A673 (cell line): ENCODE data around the gene F11. TPM values are rescaled to one million over a fixed set of nuclear protein-coding genes. Genes with fewer than 3 reads are reported as not detected.
"Not testable (repeated sequence)": the region's sequence is repeated elsewhere in the genome, so short reads cannot be mapped to it uniquely, and the experiment has no call there.

Source experiments
- BruUV-seq: library from RNA; stranded (reverse); fragments of 400-500 nt; replicated peaks from 2 replicates; lab custom pipeline; 2021; lab: Mats Ljungman, UMichigan
- CTCF ChIA-PET: fragments of 300-600 bp; sonication (Branson Sonifier 250); formaldehyde crosslinking; loops from one replicate; lab custom pipeline; 2022; ENCODE audit warnings: antibody characterized with exemption; lab: Charles Lee
- POLR2A ChIA-PET: fragments of 300-600 bp; sonication (Branson Sonifier 250); formaldehyde crosslinking; loops from one replicate; lab custom pipeline; 2022; ENCODE audit warnings: antibody characterized with exemption; ENCODE audit not compliant: low non-redundant PET; lab: Charles Lee
- DNase-seq: peaks from one replicate; pipeline ENCODE4 v3.0.0-alpha.2; 2015; ENCODE audit warnings: low spot score
- H3K27ac ChIP-seq: fragments of 200-600 bp; sonication (generic); 2 replicates; pipeline ENCODE4 v1.5.1; 2016; ENCODE audit warnings: mixed run types, low read depth, mild to moderate bottlenecking, mixed read lengths, antibody characterized with exemption, low read length; ENCODE audit not compliant: poor library complexity, severe bottlenecking
- H3K27me3 ChIP-seq: fragments of 200-600 bp; sonication (generic); replicated peaks from 2 replicates; pipeline ENCODE4 v1.6.1; 2017; ENCODE audit warnings: mixed run types, low read depth, mild to moderate bottlenecking, mixed read lengths, antibody characterized with exemption, low read length; ENCODE audit not compliant: insufficient read depth, poor library complexity
- H3K36me3 ChIP-seq: fragments of 200-600 bp; sonication (generic); 2 replicates; pipeline ENCODE4 v1.6.1; 2016; ENCODE audit warnings: mixed run types, mild to moderate bottlenecking, mixed read lengths, antibody characterized with exemption, low read length; ENCODE audit not compliant: insufficient read depth, poor library complexity, severe bottlenecking
- H3K4me1 ChIP-seq: fragments of 200-600 bp; sonication (generic); 2 replicates; pipeline ENCODE4 v1.6.1; 2017; ENCODE audit warnings: mixed run types, mild to moderate bottlenecking, mixed read lengths, antibody characterized with exemption, low read length; ENCODE audit not compliant: insufficient read depth, poor library complexity, severe bottlenecking
- H3K4me3 ChIP-seq: fragments of 200-600 bp; sonication (generic); 2 replicates; pipeline ENCODE4 v1.5.1; 2016; ENCODE audit warnings: low read depth, mixed run types, mild to moderate bottlenecking, mixed read lengths, low read length; ENCODE audit not compliant: poor library complexity, severe bottlenecking
- H3K9me3 ChIP-seq: fragments of 200-600 bp; sonication (generic); 2 replicates; pipeline ENCODE4 v1.6.1; 2016; ENCODE audit warnings: mixed run types, low read depth, mild to moderate bottlenecking, mixed read lengths, antibody characterized with exemption, low read length; ENCODE audit not compliant: poor library complexity, severe bottlenecking
- EZH2 ChIP-seq: fragments of 200-600 bp; sonication (generic); IDR thresholded peaks from 2 replicates; pipeline ENCODE4 v1.6.1; 2017; ENCODE audit warnings: borderline replicate concordance, low read depth, mild to moderate bottlenecking, mixed read lengths, antibody characterized with exemption, low read length; ENCODE audit not compliant: poor library complexity, severe bottlenecking
- intact Hi-C: fragments of 100-400 bp; cut with micrococcal nuclease; formaldehyde crosslinking; loops from one replicate; pipeline ENCODE4 v1.10.0; 2022; ENCODE audit not compliant: unreplicated experiment
- total RNA-seq: library from RNA; stranded (reverse); gene quantifications from 2 replicates; pipeline ENCODE4 v1.2.3, GENCODE V29; 2021
- TF ChIP-seq, protein P1 (sequence below): fragments of 300-800, 200-600 bp; sonication (generic); conservative IDR thresholded peaks from 2 replicates; pipeline ENCODE4 v1.5.1; 2017; ENCODE audit warnings: low read depth, mild to moderate bottlenecking, antibody characterized with exemption, low read length, moderate library complexity, mixed read lengths

F11 gene
- total RNA-seq, 1 experiment from 2014 or later: 0.24 TPM

DNA sequence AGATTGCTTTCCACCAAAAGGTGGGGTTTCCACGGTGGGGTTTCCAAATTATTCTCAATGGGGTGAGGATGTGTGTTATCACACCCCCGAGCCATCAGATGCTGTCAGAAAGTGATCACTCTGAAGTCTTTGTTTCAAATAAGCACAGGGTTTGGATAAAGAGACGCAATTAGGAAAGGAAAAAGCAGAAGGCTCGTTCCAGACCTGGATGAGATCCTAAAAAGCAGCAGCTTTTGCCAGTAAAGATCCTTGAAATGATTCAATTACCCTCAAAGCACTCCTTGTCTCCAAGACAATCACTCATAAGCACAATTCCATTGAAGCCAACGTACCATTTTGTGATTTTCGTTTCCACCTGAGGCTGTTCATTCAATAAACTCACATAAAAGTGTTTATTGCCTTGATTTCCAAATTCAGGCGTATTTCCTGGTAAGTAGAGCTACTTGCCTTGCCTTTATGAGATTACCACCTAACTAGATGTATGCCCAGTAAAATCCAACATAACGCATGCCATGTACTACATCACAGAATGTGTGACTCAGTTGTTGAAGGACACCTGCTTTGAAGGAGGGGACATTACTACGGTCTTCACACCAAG is 5.2 kb downstream of the F11 start:
- Histone ChIP-seq H3K4me1 (peaks cover 11% of the 10 kb centered on the region), H3K36me3 (no peaks in the 10 kb centered on the region), H3K4me3 (no peak overlapping the region), H3K9me3 (no peaks in the 10 kb centered on the region), H3K27me3 (no peaks in the 10 kb centered on the region), H3K27ac (no peak overlapping the region)
- intact Hi-C loops: no loop called here
- ChIA-PET CTCF (no interaction called here), POLR2A (no interaction called here)
- TF ChIP-seq, protein P1, sequence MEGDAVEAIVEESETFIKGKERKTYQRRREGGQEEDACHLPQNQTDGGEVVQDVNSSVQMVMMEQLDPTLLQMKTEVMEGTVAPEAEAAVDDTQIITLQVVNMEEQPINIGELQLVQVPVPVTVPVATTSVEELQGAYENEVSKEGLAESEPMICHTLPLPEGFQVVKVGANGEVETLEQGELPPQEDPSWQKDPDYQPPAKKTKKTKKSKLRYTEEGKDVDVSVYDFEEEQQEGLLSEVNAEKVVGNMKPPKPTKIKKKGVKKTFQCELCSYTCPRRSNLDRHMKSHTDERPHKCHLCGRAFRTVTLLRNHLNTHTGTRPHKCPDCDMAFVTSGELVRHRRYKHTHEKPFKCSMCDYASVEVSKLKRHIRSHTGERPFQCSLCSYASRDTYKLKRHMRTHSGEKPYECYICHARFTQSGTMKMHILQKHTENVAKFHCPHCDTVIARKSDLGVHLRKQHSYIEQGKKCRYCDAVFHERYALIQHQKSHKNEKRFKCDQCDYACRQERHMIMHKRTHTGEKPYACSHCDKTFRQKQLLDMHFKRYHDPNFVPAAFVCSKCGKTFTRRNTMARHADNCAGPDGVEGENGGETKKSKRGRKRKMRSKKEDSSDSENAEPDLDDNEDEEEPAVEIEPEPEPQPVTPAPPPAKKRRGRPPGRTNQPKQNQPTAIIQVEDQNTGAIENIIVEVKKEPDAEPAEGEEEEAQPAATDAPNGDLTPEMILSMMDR: no peak
- no peak for TF ChIP-seq EZH2
- no TSS peak for BruUV-seq
- DNase-seq: no peak

DNA sequence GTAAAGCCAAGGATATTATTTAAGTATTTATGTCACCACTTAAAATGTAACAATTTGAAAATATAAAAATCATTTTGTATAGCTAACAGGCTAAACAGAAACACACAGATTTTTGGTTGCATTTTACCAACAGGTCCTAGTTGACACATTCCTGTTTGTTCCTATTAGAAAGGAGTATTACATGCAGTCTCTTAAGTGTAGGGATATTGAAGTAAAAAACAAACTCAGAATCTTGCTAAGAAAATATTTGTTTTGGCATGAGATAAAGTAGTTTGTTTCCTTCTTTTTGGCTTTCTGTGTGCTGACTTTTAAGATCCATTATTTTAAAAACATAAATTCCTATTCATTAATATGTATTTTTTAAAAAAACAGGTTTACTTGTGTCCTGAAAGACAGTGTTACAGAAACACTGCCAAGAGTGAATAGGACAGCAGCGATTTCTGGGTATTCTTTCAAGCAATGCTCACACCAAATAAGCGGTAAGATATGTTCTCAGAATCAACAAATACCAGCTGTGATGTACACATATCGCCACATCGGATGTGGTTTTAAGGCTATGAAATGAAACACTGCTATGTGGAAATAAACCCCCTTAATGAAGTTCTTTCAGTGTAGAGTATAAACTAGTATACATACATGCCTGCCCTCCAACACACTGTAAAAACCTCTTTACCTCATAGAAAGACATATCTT is 6.9 kb downstream of the F11 start:
- BruUV-seq: no TSS peak
- no peak for DNase-seq
- H3K27ac ChIP-seq: no peak overlapping the region
- no peak overlapping the region for H3K4me3 ChIP-seq
- ChIA-PET CTCF (no interaction called here), POLR2A (no interaction called here)
- H3K27me3 ChIP-seq: no peaks in the 10 kb centered on the region
- intact Hi-C loops: no loop called here
- no peaks in the 10 kb centered on the region for H3K36me3 ChIP-seq
- H3K4me1 ChIP-seq: no peaks in the 10 kb centered on the region
- H3K9me3 ChIP-seq: no peaks in the 10 kb centered on the region
- TF ChIP-seq, protein P1: no peak
- no peak for TF ChIP-seq EZH2

DNA sequence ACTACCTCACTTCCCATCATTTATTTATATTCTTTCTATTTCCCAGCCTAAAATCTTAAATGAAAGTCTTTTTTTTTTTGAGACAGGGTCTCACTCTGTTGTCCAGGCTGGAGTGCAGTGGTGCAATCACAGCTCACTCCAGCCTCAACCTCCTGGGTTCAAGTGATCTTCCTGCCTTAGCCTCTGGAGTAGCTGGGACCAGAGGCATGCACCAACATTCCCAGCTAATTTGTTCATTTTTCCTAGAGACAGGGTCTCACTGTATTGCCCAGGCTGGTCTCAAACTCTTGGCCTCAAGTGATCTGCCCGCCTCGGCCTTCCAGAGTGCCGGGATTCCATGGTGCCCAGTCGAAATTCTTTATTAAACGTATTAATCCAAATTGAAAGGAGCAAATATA is 7.4 kb downstream of the F11 start:
- POLR2A ChIA-PET, H3K4me3 ChIP-seq, H3K27ac ChIP-seq, H3K4me1 ChIP-seq, BruUV-seq, CTCF ChIA-PET, DNase-seq, H3K36me3 ChIP-seq, H3K9me3 ChIP-seq, intact Hi-C loops, H3K27me3 ChIP-seq: not testable (repeated sequence)
